Duodenal mucosa (tissue), 2 donors: ENCODE data around the gene PRDM5.

Experiments used
- H3K27ac ChIP-seq: one replicate; pipeline ENCODE4 v1.7.0; 2013; ENCODE audit warnings: low read depth, low read length
- H3K27me3 ChIP-seq, 2 donors: one replicate each; pipeline ENCODE4 v1.7.0; 2013; ENCODE audit warnings: low read length in 2 of 2, control low read depth in 1 of 2; ENCODE audit not compliant: insufficient read depth in 2 of 2, control insufficient read depth in 1 of 2
- H3K36me3 ChIP-seq, 2 donors: one replicate each; pipeline ENCODE4 v1.7.0; 2013; ENCODE audit warnings: low read length in 2 of 2, control low read depth in 1 of 2; ENCODE audit not compliant: insufficient read depth in 2 of 2, control insufficient read depth in 1 of 2
- H3K4me1 ChIP-seq, 2 donors: one replicate each; pipeline ENCODE4 v1.7.0; 2013; ENCODE audit warnings: low read length in 2 of 2, control low read depth in 1 of 2; ENCODE audit not compliant: insufficient read depth in 2 of 2, control insufficient read depth in 1 of 2
- H3K4me3 ChIP-seq, 2 donors: one replicate each; pipeline ENCODE4 v1.7.0; 2013; ENCODE audit warnings: low read length in 2 of 2, low read depth in 1 of 2
- H3K9ac ChIP-seq, 2 donors: one replicate each; pipeline ENCODE4 v1.7.0; 2013; ENCODE audit warnings: low read length in 2 of 2, low read depth in 1 of 2
- H3K9me3 ChIP-seq, 2 donors: one replicate each; pipeline ENCODE4 v1.7.0; 2013; ENCODE audit warnings: low read length in 2 of 2, control low read depth in 1 of 2; ENCODE audit not compliant: control insufficient read depth in 1 of 2

PRDM5 gene

GRCh38 chr4:120922381-120923206 lies at the start of gene PRDM5:
Gene PRDM5, minus strand, starts transcription at chr4:120922726. Its CDS starts 118 bp downstream, at chr4:120922608.
- H3K4me1 ChIP-seq, result peaks cover 0 to 8% of the 10 kb centered on the region in 2 donors

GRCh38 chr4:120971884-120972283 lies 49.4 kb upstream of the PRDM5 start:
- Histone ChIP-seq H3K27ac (no peak overlapping the region), H3K36me3 (no peaks in the 10 kb centered on the region), H3K4me3 (no peak overlapping the region), H3K27me3 (no peaks in the 10 kb centered on the region), H3K9ac (no peak overlapping the region), H3K4me1 (no peaks in the 10 kb centered on the region), H3K9me3 (no peaks in the 10 kb centered on the region)

More at GRCh38 chr4:120922381-120923206, at the start of gene PRDM5:
- Histone ChIP-seq H3K9ac (peak within 1 kb of the TSS; percentile 27 to 55), H3K27me3 (no peaks in the 10 kb centered on the region), H3K27ac (peak within 1 kb of the TSS; percentile 61), H3K4me3 (peak within 1 kb of the TSS; percentile 72 to 74), H3K9me3 (no peaks in the 10 kb centered on the region), H3K36me3 (no peaks in the 10 kb centered on the region)

- Histone ChIP-seq H3K4me3 (no peak overlapping the region), H3K36me3 (no peaks in the 10 kb centered on the region), H3K9ac (no peak overlapping the region), H3K9me3 (no peaks in the 10 kb centered on the region), H3K27ac (no peak overlapping the region), H3K4me1 (no peaks in the 10 kb centered on the region), H3K27me3 (no peaks in the 10 kb centered on the region)
Observed at GRCh38 chr4:120965938-120966337, 43.4 kb upstream of the PRDM5 start.

- Histone ChIP-seq H3K27me3 (no peaks in the 10 kb centered on the region), H3K27ac (no peak overlapping the region), H3K4me3 (no peak overlapping the region), H3K36me3 (no peaks in the 10 kb centered on the region), H3K9me3 (no peaks in the 10 kb centered on the region), H3K4me1 (no peaks in the 10 kb centered on the region), H3K9ac (no peak overlapping the region)
Observed at GRCh38 chr4:120964596-120964995, 42.1 kb upstream of the PRDM5 start.

- Histone ChIP-seq H3K4me3 (no peak overlapping the region), H3K9ac (no peak overlapping the region), H3K27me3 (no peaks in the 10 kb centered on the region), H3K27ac (no peak overlapping the region), H3K9me3 (no peaks in the 10 kb centered on the region), H3K36me3 (no peaks in the 10 kb centered on the region), H3K4me1 (no peaks in the 10 kb centered on the region)
Observed at GRCh38 chr4:120963449-120963848, 40.9 kb upstream of the PRDM5 start.

GRCh38 chr4:120960656-120961267 lies 38.2 kb upstream of the PRDM5 start:
- Histone ChIP-seq H3K4me3 (no peak overlapping the region), H3K36me3 (no peaks in the 10 kb centered on the region), H3K27ac (no peak overlapping the region), H3K4me1 (no peaks in the 10 kb centered on the region), H3K9me3 (no peaks in the 10 kb centered on the region), H3K9ac (no peak overlapping the region), H3K27me3 (no peaks in the 10 kb centered on the region)

- H3K4me3 ChIP-seq, result no peak overlapping the region
- H3K27me3 ChIP-seq, result no peaks in the 10 kb centered on the region
- H3K27ac ChIP-seq, result no peak overlapping the region
- no peak overlapping the region for H3K9ac ChIP-seq
- H3K9me3 ChIP-seq, result peaks cover 5 to 6% of the 10 kb centered on the region in 2 donors
- H3K4me1 ChIP-seq, result no peaks in the 10 kb centered on the region
- H3K36me3 ChIP-seq, result no peaks in the 10 kb centered on the region
Observed at GRCh38 chr4:120948382-120948781, 25.9 kb upstream of the PRDM5 start.

GRCh38 chr4:120942776-120943175 lies 20.2 kb upstream of the PRDM5 start:
- Histone ChIP-seq H3K4me1 (no peaks in the 10 kb centered on the region), H3K9me3 (no peaks in the 10 kb centered on the region), H3K36me3 (no peaks in the 10 kb centered on the region), H3K4me3 (no peak overlapping the region), H3K9ac (no peak overlapping the region), H3K27ac (no peak overlapping the region), H3K27me3 (no peaks in the 10 kb centered on the region)

GRCh38 chr4:120940547-120940946 lies 18.0 kb upstream of the PRDM5 start:
- Histone ChIP-seq H3K36me3 (no peaks in the 10 kb centered on the region), H3K9me3 (no peaks in the 10 kb centered on the region), H3K27ac (no peak overlapping the region), H3K9ac (no peak overlapping the region), H3K27me3 (no peaks in the 10 kb centered on the region), H3K4me1 (no peaks in the 10 kb centered on the region), H3K4me3 (no peak overlapping the region)

- no peaks in the 10 kb centered on the region for H3K27me3 ChIP-seq
- no peak overlapping the region for H3K4me3 ChIP-seq
- no peaks in the 10 kb centered on the region for H3K36me3 ChIP-seq
- no peaks in the 10 kb centered on the region for H3K9me3 ChIP-seq
- no peak overlapping the region for H3K27ac ChIP-seq
- H3K9ac ChIP-seq, result no peak overlapping the region
- no peaks in the 10 kb centered on the region for H3K4me1 ChIP-seq
Observed at GRCh38 chr4:120939693-120940092, 17.2 kb upstream of the PRDM5 start.
